ENCODE measurements around the gene NRG2. TPM values are rescaled to one million over a fixed set of nuclear protein-coding genes. Genes with fewer than 3 reads are reported as not detected.

Gene NRG2
- polyA plus RNA-seq, 1 of the 3 experiments (the other 2 are of a cell fraction): 3.7 TPM

DNA sequence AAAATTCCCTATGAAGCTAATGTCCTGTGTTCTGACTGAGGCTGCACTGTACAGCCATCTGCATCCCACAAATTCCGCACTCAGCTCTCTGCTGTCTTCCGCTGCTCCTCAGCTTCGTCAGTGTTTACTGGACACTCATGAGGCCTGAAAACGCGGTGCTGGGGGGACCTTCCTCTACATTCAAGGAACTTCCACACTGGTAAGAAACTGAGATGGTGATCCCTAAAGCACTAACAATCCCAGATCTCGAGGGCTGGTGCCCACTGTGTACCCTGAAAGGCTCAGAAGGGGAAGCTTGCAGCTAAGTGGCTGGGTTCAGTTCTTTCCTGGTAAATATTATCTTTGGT lies 117.9 kb downstream of the NRG2 start:
- CTCF ChIA-PET: interaction anchor here (1.1 to 2.5 kb wide), 6 partner anchors 11 to 139 kb away, joined by 3 to 9 read pairs (median 4); no protein-coding TSS in a partner anchor
- no peak for TF ChIP-seq JUND (IDR thresholded peaks at IDR 0.05)
- no peak for TF ChIP-seq FOXM1 (IDR thresholded peaks at IDR 0.05; ENCODE audit: low read depth)
- no peak for TF ChIP-seq EZH2phosphoT487 (IDR thresholded peaks at IDR 0.05; ENCODE audit: borderline replicate concordance, low read depth)
- TF ChIP-seq, protein P1, sequence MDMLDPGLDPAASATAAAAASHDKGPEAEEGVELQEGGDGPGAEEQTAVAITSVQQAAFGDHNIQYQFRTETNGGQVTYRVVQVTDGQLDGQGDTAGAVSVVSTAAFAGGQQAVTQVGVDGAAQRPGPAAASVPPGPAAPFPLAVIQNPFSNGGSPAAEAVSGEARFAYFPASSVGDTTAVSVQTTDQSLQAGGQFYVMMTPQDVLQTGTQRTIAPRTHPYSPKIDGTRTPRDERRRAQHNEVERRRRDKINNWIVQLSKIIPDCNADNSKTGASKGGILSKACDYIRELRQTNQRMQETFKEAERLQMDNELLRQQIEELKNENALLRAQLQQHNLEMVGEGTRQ (IDR thresholded peaks at IDR 0.05; ENCODE audit: borderline replicate concordance, low read depth, low read length): no peak
- no peak for TF ChIP-seq NFIC (IDR thresholded peaks at IDR 0.05; ENCODE audit: borderline replicate concordance)
- TF ChIP-seq, protein P2, sequence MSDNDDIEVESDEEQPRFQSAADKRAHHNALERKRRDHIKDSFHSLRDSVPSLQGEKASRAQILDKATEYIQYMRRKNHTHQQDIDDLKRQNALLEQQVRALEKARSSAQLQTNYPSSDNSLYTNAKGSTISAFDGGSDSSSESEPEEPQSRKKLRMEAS (IDR thresholded peaks at IDR 0.05; ENCODE audit: low read depth): no peak
- TF ChIP-seq NRF1 (IDR thresholded peaks at IDR 0.05; ENCODE audit: low read depth, low read length): no peak
- H2AFZ ChIP-seq (ENCODE audit: low read depth): no peak overlapping the region
- no peaks in the 10 kb centered on the region for H3F3A ChIP-seq (replicated peaks; ENCODE audit: insufficient read depth)
- no peak overlapping the region for H3K27ac ChIP-seq (ENCODE audit: low read depth in 2 of 2, low read length in 1 of 2)
- no peaks in the 10 kb centered on the region for H4K20me1 ChIP-seq (ENCODE audit: insufficient read depth)
- H3K4me2 ChIP-seq: no peak overlapping the region
- H3K27me3 ChIP-seq (ENCODE audit: insufficient read depth): no peaks in the 10 kb centered on the region
- no peaks in the 10 kb centered on the region for H3K79me2 ChIP-seq (ENCODE audit: insufficient read depth)
- H3K36me3 ChIP-seq (replicated peaks in 1 of 2; ENCODE audit: control insufficient read depth in 1 of 2, insufficient read depth in 2 of 2, low read length in 1 of 2): no peaks in the 10 kb centered on the region
- WGBS (ENCODE audit: low lambda C conversion rate): 80% methylated on average over 6 of the region's 6 CpGs
- POLR2A ChIA-PET: interaction anchor here (0.6 kb wide), 1 partner anchor 13 kb away, joined by 4 read pairs; no protein-coding TSS in a partner anchor
- H3K9ac ChIP-seq: no peak overlapping the region
- no peak for DNase-seq
- H3K4me3 ChIP-seq (ENCODE audit: low read depth in 2 of 2, low read length in 1 of 2): no peak overlapping the region
- H3K9me3 ChIP-seq: no peaks in the 10 kb centered on the region
- H3K9me2 ChIP-seq: no peaks in the 10 kb centered on the region
- H3K4me1 ChIP-seq (ENCODE audit: control insufficient read depth in 1 of 2, insufficient read depth in 2 of 2, low read depth in 1 of 2, low read length in 1 of 2): peaks cover 0 to 16% of the 10 kb centered on the region in 2 experiments; a peak in 1 of 4 replicates

DNA sequence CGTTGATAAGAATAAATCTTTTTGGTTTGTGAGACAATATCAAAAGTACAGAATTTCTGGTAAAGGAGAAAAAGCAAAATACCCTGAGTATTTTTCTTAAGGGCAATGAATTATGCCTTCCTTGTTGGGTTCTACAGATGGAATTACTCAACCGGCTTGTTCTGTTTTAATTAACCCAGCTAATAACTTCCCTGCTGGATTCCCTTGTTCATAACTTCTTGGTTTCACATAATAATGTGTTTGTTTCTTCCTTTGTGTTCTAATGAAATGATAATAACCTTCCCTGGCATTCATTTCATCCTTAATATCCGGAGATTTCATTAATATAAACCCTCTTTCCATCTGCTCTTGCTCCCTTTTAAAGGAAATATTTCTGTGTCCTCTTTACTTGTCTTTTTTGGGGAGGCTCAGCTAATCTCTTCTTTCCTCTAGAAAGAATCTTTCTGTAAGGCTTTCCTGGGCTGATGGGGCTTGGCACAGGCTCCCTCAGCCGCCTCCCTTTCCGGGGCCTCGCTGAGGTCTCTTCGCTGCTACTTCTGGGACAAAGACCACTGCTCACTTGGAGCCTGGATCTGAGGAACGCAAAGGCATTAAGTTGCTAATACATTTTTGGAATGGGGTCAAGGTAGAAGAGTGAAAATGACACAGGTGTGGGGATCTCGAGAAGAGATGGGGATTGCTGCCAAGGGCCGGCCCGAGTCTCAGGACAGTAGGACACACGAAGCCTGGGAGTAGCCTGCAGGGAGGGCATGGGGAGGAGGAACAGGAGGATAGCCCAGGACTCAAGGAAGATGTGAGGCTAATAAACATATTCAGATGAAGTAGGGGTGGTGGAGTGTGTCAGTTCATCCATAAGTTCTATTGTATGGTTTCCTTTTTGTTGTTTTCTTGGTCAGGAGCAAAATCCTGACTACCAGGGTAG lies 118.5 kb downstream of the NRG2 start:
- H3K9me3 ChIP-seq: no peaks in the 10 kb centered on the region
- POLR2A ChIA-PET: interaction anchor here (0.6 kb wide), 1 partner anchor 13 kb away, joined by 4 read pairs; no protein-coding TSS in a partner anchor
- 77% methylated on average over 12 of the region's 12 CpGs for WGBS (ENCODE audit: low lambda C conversion rate)
- no peak for TF ChIP-seq NFIC (IDR thresholded peaks at IDR 0.05; ENCODE audit: borderline replicate concordance)
- TF ChIP-seq MEF2A (IDR thresholded peaks at IDR 0.05; ENCODE audit: borderline replicate concordance, low read depth): no peak
- no peak for TF ChIP-seq GABPA (IDR thresholded peaks at IDR 0.05; ENCODE audit: low read depth)
- TF ChIP-seq JUND (IDR thresholded peaks at IDR 0.05): no peak
- TF ChIP-seq EZH2phosphoT487 (IDR thresholded peaks at IDR 0.05; ENCODE audit: borderline replicate concordance, low read depth): no peak
- no peak for TF ChIP-seq ELF1 (IDR thresholded peaks at IDR 0.05)
- TF ChIP-seq RXRA (IDR thresholded peaks at IDR 0.05; ENCODE audit: borderline replicate concordance, low read depth): no peak
- TF ChIP-seq FOXJ3 (CRISPR knock-in tag; IDR thresholded peaks at IDR 0.05): no peak
- no peak for TF ChIP-seq GATA2 (CRISPR knock-in tag; IDR thresholded peaks at IDR 0.05)
- no peak for TF ChIP-seq MXI1 (IDR thresholded peaks at IDR 0.05; ENCODE audit: low read depth, low read length)
- TF ChIP-seq, protein P3, sequence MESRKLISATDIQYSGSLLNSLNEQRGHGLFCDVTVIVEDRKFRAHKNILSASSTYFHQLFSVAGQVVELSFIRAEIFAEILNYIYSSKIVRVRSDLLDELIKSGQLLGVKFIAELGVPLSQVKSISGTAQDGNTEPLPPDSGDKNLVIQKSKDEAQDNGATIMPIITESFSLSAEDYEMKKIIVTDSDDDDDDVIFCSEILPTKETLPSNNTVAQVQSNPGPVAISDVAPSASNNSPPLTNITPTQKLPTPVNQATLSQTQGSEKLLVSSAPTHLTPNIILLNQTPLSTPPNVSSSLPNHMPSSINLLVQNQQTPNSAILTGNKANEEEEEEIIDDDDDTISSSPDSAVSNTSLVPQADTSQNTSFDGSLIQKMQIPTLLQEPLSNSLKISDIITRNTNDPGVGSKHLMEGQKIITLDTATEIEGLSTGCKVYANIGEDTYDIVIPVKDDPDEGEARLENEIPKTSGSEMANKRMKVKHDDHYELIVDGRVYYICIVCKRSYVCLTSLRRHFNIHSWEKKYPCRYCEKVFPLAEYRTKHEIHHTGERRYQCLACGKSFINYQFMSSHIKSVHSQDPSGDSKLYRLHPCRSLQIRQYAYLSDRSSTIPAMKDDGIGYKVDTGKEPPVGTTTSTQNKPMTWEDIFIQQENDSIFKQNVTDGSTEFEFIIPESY (IDR thresholded peaks at IDR 0.05; ENCODE audit: borderline replicate concordance, low read depth): no peak
- TF ChIP-seq, protein P1 (IDR thresholded peaks at IDR 0.05; ENCODE audit: borderline replicate concordance, low read depth, low read length): no peak
- TF ChIP-seq, protein P4, sequence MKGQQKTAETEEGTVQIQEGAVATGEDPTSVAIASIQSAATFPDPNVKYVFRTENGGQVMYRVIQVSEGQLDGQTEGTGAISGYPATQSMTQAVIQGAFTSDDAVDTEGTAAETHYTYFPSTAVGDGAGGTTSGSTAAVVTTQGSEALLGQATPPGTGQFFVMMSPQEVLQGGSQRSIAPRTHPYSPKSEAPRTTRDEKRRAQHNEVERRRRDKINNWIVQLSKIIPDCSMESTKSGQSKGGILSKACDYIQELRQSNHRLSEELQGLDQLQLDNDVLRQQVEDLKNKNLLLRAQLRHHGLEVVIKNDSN (IDR thresholded peaks at IDR 0.05; ENCODE audit: borderline replicate concordance, low read depth): no peak

More for the DNA sequence above, 118.5 kb downstream of the NRG2 start:
- no peak for DNase-seq
- H3K36me3 ChIP-seq (replicated peaks in 1 of 2; ENCODE audit: control insufficient read depth in 1 of 2, insufficient read depth in 2 of 2, low read length in 1 of 2): no peaks in the 10 kb centered on the region
- H3K27ac ChIP-seq (ENCODE audit: low read depth in 2 of 2, low read length in 1 of 2): no peak overlapping the region
- H2AFZ ChIP-seq (ENCODE audit: low read depth): no peak overlapping the region
- no peaks in the 10 kb centered on the region for H3K27me3 ChIP-seq (ENCODE audit: insufficient read depth)
- no peaks in the 10 kb centered on the region for H4K20me1 ChIP-seq (ENCODE audit: insufficient read depth)
- CTCF ChIA-PET: interaction anchor here (1.1 to 2.5 kb wide), 7 partner anchors 10 to 138 kb away, joined by 3 to 9 read pairs (median 6); no protein-coding TSS in a partner anchor
- H3F3A ChIP-seq (replicated peaks; ENCODE audit: insufficient read depth): no peaks in the 10 kb centered on the region
- H3K4me3 ChIP-seq (ENCODE audit: low read depth in 2 of 2, low read length in 1 of 2): no peak overlapping the region
- no peak overlapping the region for H3K4me2 ChIP-seq
- no peaks in the 10 kb centered on the region for H3K79me2 ChIP-seq (ENCODE audit: insufficient read depth)
- peaks cover 0 to 16% of the 10 kb centered on the region in 2 experiments; a peak in 1 of 4 replicates for H3K4me1 ChIP-seq (ENCODE audit: control insufficient read depth in 1 of 2, insufficient read depth in 2 of 2, low read depth in 1 of 2, low read length in 1 of 2)
- no peaks in the 10 kb centered on the region for H3K9me2 ChIP-seq
- H3K9ac ChIP-seq: no peak overlapping the region
